GM12878 (cell line): ENCODE data around the gene NDUFS4.

ENCODE experiments used
- CEBPZ ChIP-seq: fragments of 150-350 bp; IDR thresholded peaks from 2 replicates; pipeline ENCODE4 v1.6.1; 2016; ENCODE audit warnings: low read depth, low read length
- CTCF ChIP-seq, 3 experiments: IDR thresholded peaks in 2 of 3; conservative IDR thresholded peaks in 1 of 3; 2 replicates each; pipeline ENCODE4 v1.5.1; 2011; ENCODE audit warnings: low read depth in 3 of 3, low read length in 3 of 3, mild to moderate bottlenecking in 3 of 3, control low read depth in 2 of 3, moderate library complexity in 2 of 3, inconsistent platforms in 1 of 3, mixed read lengths in 1 of 3; ENCODE audit not compliant: control insufficient read depth in 2 of 3, insufficient read depth in 1 of 3; ENCODE audit errors: extremely low read depth in 1 of 3
- EGR1 ChIP-seq, 2 experiments: IDR thresholded peaks; 1 replicate in 1 of 2; 2 replicates in 1 of 2; pipeline ENCODE4 v1.6.1; 2011 to 2012; ENCODE audit warnings: low read depth in 2 of 2, low read length in 2 of 2, borderline replicate concordance in 1 of 2, mild to moderate bottlenecking in 1 of 2, moderate library complexity in 1 of 2
- EZH2 ChIP-seq: IDR thresholded peaks from 2 replicates; pipeline ENCODE4 v1.6.1; 2012; ENCODE audit warnings: low read depth, mild to moderate bottlenecking, control low read depth, inconsistent platforms, low read length, borderline replicate concordance; ENCODE audit not compliant: control insufficient read depth
- FOS ChIP-seq: IDR thresholded peaks from 3 replicates; pipeline ENCODE4 v1.6.1; 2011; ENCODE audit warnings: borderline replicate concordance; ENCODE audit not compliant: insufficient read length; ENCODE audit errors: extremely low read depth
- JUND ChIP-seq: IDR thresholded peaks from 2 replicates; pipeline ENCODE4 v1.6.1; 2012; ENCODE audit warnings: low read depth, mild to moderate bottlenecking, low read length, improper control_type of control experiment, moderate library complexity
- TAF1 ChIP-seq: IDR thresholded peaks from 2 replicates; pipeline ENCODE4 v1.6.1; 2011; ENCODE audit warnings: mild to moderate bottlenecking, low read depth, low read length, borderline replicate concordance
- TARDBP ChIP-seq: IDR thresholded peaks from 2 replicates; pipeline ENCODE4 v1.6.1; 2016; ENCODE audit warnings: borderline replicate concordance
- ZNF687 ChIP-seq: fragments of 450-650 bp; IDR thresholded peaks from 2 replicates; pipeline ENCODE4 v1.6.1; 2017; ENCODE audit warnings: mild to moderate bottlenecking, moderate library complexity

GRCh38 chr5:53649352-53649751 is 88.9 kb downstream of the NDUFS4 start:
- TF ChIP-seq EZH2 (no peak), CTCF (IDR thresholded peaks at IDR 0.05 in 2 of 3, conservative IDR thresholded peaks at IDR 0.05 in 1 of 3; ENCODE audit: control insufficient read depth in 2 of 3, extremely low read depth in 1 of 3, insufficient read depth in 1 of 3, low read depth in 3 of 3, low read length in 3 of 3) (no peak), TARDBP (no peak), EGR1 (IDR thresholded peaks at IDR 0.05; ENCODE audit: borderline replicate concordance in 1 of 2, low read depth in 2 of 2, low read length in 2 of 2) (no peak), ZNF687 (no peak), FOS (no peak), CEBPZ (no peak), TAF1 (no peak), JUND (no peak)
